Measurements from ENCODE around the gene SUGCT.
"Not testable (repeated sequence)": the region's sequence is repeated elsewhere in the genome, so short reads cannot be mapped to it uniquely, and the experiment has no call there.

GRCh38 chr7:40268810-40269209 is 134.0 kb downstream of the SUGCT start:
- TF ChIP-seq SCRT1 (tag by site-specific recombination; IDR thresholded peaks at IDR 0.05; ENCODE audit: borderline replicate concordance); ZSCAN18 (tag by site-specific recombination; IDR thresholded peaks at IDR 0.05); ZNF518A (tag by site-specific recombination; conservative IDR thresholded peaks at IDR 0.05; ENCODE audit: low read depth); ZFP69B (tag by site-specific recombination; IDR thresholded peaks at IDR 0.05); PRDM10 (tag by site-specific recombination; IDR thresholded peaks at IDR 0.05); CTCF (tag by site-specific recombination; IDR thresholded peaks at IDR 0.05); OSR2 (tag by site-specific recombination; IDR thresholded peaks at IDR 0.05): not testable (repeated sequence)

Measured in HEK293 (cell line).